SJCRH30 (cell line): ENCODE measurements around the gene GPR152. TPM values are rescaled to one million over a fixed set of nuclear protein-coding genes. Genes with fewer than 3 reads are reported as not detected.

Experiments
- DNase-seq, 2 experiments: peaks; one replicate each; pipeline ENCODE4 v3.0.0-alpha.2; 2015 to 2020
- H3K27ac ChIP-seq: fragments of 250-450 bp; sonication (Bioruptor Pico); 2 replicates; pipeline ENCODE4 v1.5.1; 2020; ENCODE audit warnings: mild to moderate bottlenecking, moderate library complexity
- H3K27me3 ChIP-seq: fragments of 250-450 bp; sonication (Bioruptor Pico); 2 replicates; pipeline ENCODE4 v1.5.1; 2020; ENCODE audit warnings: mild to moderate bottlenecking, moderate library complexity
- H3K36me3 ChIP-seq: fragments of 250-450 bp; sonication (Bioruptor Pico); 2 replicates; pipeline ENCODE4 v1.5.1; 2020; ENCODE audit warnings: mild to moderate bottlenecking, moderate library complexity
- H3K4me1 ChIP-seq: fragments of 250-450 bp; sonication (Bioruptor Pico); 2 replicates; pipeline ENCODE4 v1.5.1; 2020; ENCODE audit warnings: mild to moderate bottlenecking, moderate library complexity
- H3K4me3 ChIP-seq: fragments of 250-450 bp; sonication (Bioruptor Pico); 2 replicates; pipeline ENCODE4 v1.5.1; 2020; ENCODE audit warnings: mild to moderate bottlenecking, moderate library complexity
- H3K9me3 ChIP-seq: fragments of 250-450 bp; sonication (Bioruptor Pico); replicated peaks from 2 replicates; pipeline ENCODE4 v1.5.1; 2020; ENCODE audit warnings: mild to moderate bottlenecking, moderate library complexity
- total RNA-seq: library from RNA; depleted of rRNA; stranded (reverse); fragments of >200 nt; shearing (Covaris generic); gene quantifications from 2 replicates; pipeline ENCODE4 v1.2.3, GENCODE V29; 2014

Gene GPR152
- total RNA-seq, 1 experiment from 2014 or later, result not detected

- H3K36me3 ChIP-seq, result no peaks in the 10 kb centered on the region
- H3K9me3 ChIP-seq, result no peaks in the 10 kb centered on the region
- H3K27me3 ChIP-seq, result no peaks in the 10 kb centered on the region
- H3K27ac ChIP-seq, result no peak overlapping the region; the same call in 1 of the 2 replicates
- H3K4me3 ChIP-seq, result peak overlapping the region; percentile 62
- H3K4me1 ChIP-seq, result peaks cover 5% of the 10 kb centered on the region; the same call in 1 of the 2 replicates
- DNase-seq, result peak; percentile 95 to 96
Measured at GRCh38 chr11:67420646-67421429, 31.7 kb downstream of the GPR152 start.

- peak overlapping the region; percentile 62 for H3K4me3 ChIP-seq
- peaks cover 5% of the 10 kb centered on the region; the same call in 1 of the 2 replicates for H3K4me1 ChIP-seq
- DNase-seq, result no peak
- H3K9me3 ChIP-seq, result no peaks in the 10 kb centered on the region
- H3K27me3 ChIP-seq, result no peaks in the 10 kb centered on the region
- H3K27ac ChIP-seq, result no peak overlapping the region; the same call in 1 of the 2 replicates
- H3K36me3 ChIP-seq, result no peaks in the 10 kb centered on the region
Measured at GRCh38 chr11:67420147-67420645, 32.3 kb downstream of the GPR152 start.

GRCh38 chr11:67419325-67420049 is 33.0 kb downstream of the GPR152 start:
- H3K27ac ChIP-seq, result no peak overlapping the region
- DNase-seq, result no peak
- no peaks in the 10 kb centered on the region for H3K9me3 ChIP-seq
- peaks cover 5% of the 10 kb centered on the region; the same call in 1 of the 2 replicates for H3K4me1 ChIP-seq
- no peaks in the 10 kb centered on the region for H3K27me3 ChIP-seq
- H3K36me3 ChIP-seq, result no peaks in the 10 kb centered on the region
- no peak overlapping the region for H3K4me3 ChIP-seq

GRCh38 chr11:67418476-67419281 is 33.9 kb downstream of the GPR152 start:
- Histone ChIP-seq H3K27ac (no peak overlapping the region), H3K9me3 (no peaks in the 10 kb centered on the region), H3K4me1 (peaks cover 5% of the 10 kb centered on the region; the same call in 1 of the 2 replicates), H3K4me3 (no peak overlapping the region), H3K27me3 (no peaks in the 10 kb centered on the region), H3K36me3 (no peaks in the 10 kb centered on the region)
- DNase-seq, result peak; percentile 30 to 35

GRCh38 chr11:67417425-67417824 is 35.1 kb downstream of the GPR152 start:
- H3K27ac ChIP-seq, result no peak overlapping the region
- H3K9me3 ChIP-seq, result no peaks in the 10 kb centered on the region

GRCh38 chr11:67416416-67417335 is 35.9 kb downstream of the GPR152 start:
- peaks cover 8% of the 10 kb centered on the region; the same call in 1 of the 2 replicates for H3K4me1 ChIP-seq
- H3K9me3 ChIP-seq, result no peaks in the 10 kb centered on the region
- H3K4me3 ChIP-seq, result no peak overlapping the region
- H3K36me3 ChIP-seq, result no peaks in the 10 kb centered on the region
- DNase-seq, result no peak
- no peak overlapping the region for H3K27ac ChIP-seq
- no peaks in the 10 kb centered on the region; the same call in 1 of the 2 replicates for H3K27me3 ChIP-seq

More at GRCh38 chr11:67417425-67417824, 35.1 kb downstream of the GPR152 start:
- H3K27me3 ChIP-seq, result no peaks in the 10 kb centered on the region; the same call in 1 of the 2 replicates
- H3K4me1 ChIP-seq, result peaks cover 8% of the 10 kb centered on the region; the same call in 1 of the 2 replicates
- DNase-seq, result no peak
- H3K4me3 ChIP-seq, result no peak overlapping the region
- no peaks in the 10 kb centered on the region for H3K36me3 ChIP-seq

GRCh38 chr11:67415501-67416304 is 36.8 kb downstream of the GPR152 start, which contains the start of gene CARNS1:
Gene CARNS1 (plus strand): TSS chr11:67415678. CDS start chr11:67416200, 522 bp downstream.
- H3K27me3 ChIP-seq, result peaks cover 2% of the 10 kb centered on the region; the same call in 1 of the 2 replicates
- peaks cover 8% of the 10 kb centered on the region; the same call in 1 of the 2 replicates for H3K4me1 ChIP-seq
- no peak within 1 kb of the TSS for H3K4me3 ChIP-seq
- H3K9me3 ChIP-seq, result no peaks in the 10 kb centered on the region
- H3K27ac ChIP-seq, result no peak within 1 kb of the TSS
- DNase-seq, result no peak
- H3K36me3 ChIP-seq, result no peaks in the 10 kb centered on the region

GRCh38 chr11:67413266-67413849 is 39.2 kb downstream of the GPR152 start:
- peak in 1 of 2 experiments; percentile 34 for DNase-seq
- H3K4me1 ChIP-seq, result 0 out of 2 replicates have a peak, but pooled peaks cover 5% of the 10 kb centered on the region
- H3K27me3 ChIP-seq, result peaks cover 23% of the 10 kb centered on the region
- no peak overlapping the region for H3K4me3 ChIP-seq
- H3K9me3 ChIP-seq, result no peaks in the 10 kb centered on the region
- no peaks in the 10 kb centered on the region for H3K36me3 ChIP-seq
- no peak overlapping the region for H3K27ac ChIP-seq

- no peak for DNase-seq
- Histone ChIP-seq H3K4me1 (0 out of 2 replicates have a peak, but pooled peaks cover 5% of the 10 kb centered on the region), H3K9me3 (no peaks in the 10 kb centered on the region), H3K27me3 (peaks cover 25% of the 10 kb centered on the region), H3K4me3 (no peak overlapping the region), H3K36me3 (no peaks in the 10 kb centered on the region), H3K27ac (no peak overlapping the region)
Measured at GRCh38 chr11:67412495-67413179, 39.9 kb downstream of the GPR152 start.

- no peak for DNase-seq
- Histone ChIP-seq H3K4me1 (0 out of 2 replicates have a peak, but pooled peaks cover 5% of the 10 kb centered on the region), H3K27ac (no peak overlapping the region), H3K9me3 (no peaks in the 10 kb centered on the region), H3K36me3 (no peaks in the 10 kb centered on the region), H3K27me3 (peaks cover 33% of the 10 kb centered on the region), H3K4me3 (no peak overlapping the region)
Measured at GRCh38 chr11:67411785-67412152, 40.8 kb downstream of the GPR152 start.

GRCh38 chr11:67410984-67411784 is 41.3 kb downstream of the GPR152 start:
- Histone ChIP-seq H3K36me3 (no peaks in the 10 kb centered on the region), H3K4me1 (0 out of 2 replicates have a peak, but pooled peaks cover 5% of the 10 kb centered on the region), H3K4me3 (no peak overlapping the region), H3K9me3 (no peaks in the 10 kb centered on the region), H3K27me3 (peaks cover 33% of the 10 kb centered on the region), H3K27ac (no peak overlapping the region)
- no peak for DNase-seq
